Right lobe of liver (tissue), 4 donors: ENCODE results near the gene MRPS18B.

Experiments used
- CTCF ChIP-seq, 4 donors: fragments of 200-600 bp in 3 of 4; fragments of 450-650 bp in 1 of 4; IDR thresholded peaks; one replicate each; pipeline versions ENCODE4 v1.5.1 to v1.8.0; 2016 to 2022; ENCODE audit warnings: antibody characterized with exemption in 4 of 4, mild to moderate bottlenecking in 2 of 4
- POLR2A ChIP-seq: fragments of 450-650 bp; IDR thresholded peaks from one replicate; pipeline ENCODE4 v1.6.1; 2017; ENCODE audit warnings: antibody characterized with exemption, mild to moderate bottlenecking
- donor health status: DM: no; HTN: no; CAD: no.
- donor health status: DM: no; HTN: no; CAD: no.
- donor health status: DM: no; HTN: yes; CAD: no.

- TF ChIP-seq CTCF (IDR thresholded peaks at IDR 0.05) (no peak), POLR2A (no peak)
These were observed 18.6 kb upstream of the MRPS18B start for GRCh38 chr6:30598912-30599624.
